ENCODE measurements around the gene SERPING1.
A peak's percentile ranks its signal among the peaks of the same experiment; 100 is the strongest.

SERPING1 gene

GRCh38 chr11:57560146-57560545 lies 37.3 kb upstream of the SERPING1 start:
- TF ChIP-seq CTCF (conservative IDR thresholded peaks at IDR 0.05) (no peak), ZFX (IDR thresholded peaks at IDR 0.05) (no peak)
- peak overlapping the region; percentile 46 for H3K27ac ChIP-seq

GRCh38 chr11:57562596-57562995 lies 34.9 kb upstream of the SERPING1 start:
- TF ChIP-seq CTCF (conservative IDR thresholded peaks at IDR 0.05), result no peak
- no peak for TF ChIP-seq ZFX (IDR thresholded peaks at IDR 0.05)
- H3K27ac ChIP-seq, result no peak overlapping the region

GRCh38 chr11:57566005-57566904 lies 31.2 kb upstream of the SERPING1 start:
- TF ChIP-seq ZFX (IDR thresholded peaks at IDR 0.05) (no peak), CTCF (conservative IDR thresholded peaks at IDR 0.05) (no peak)
- no peak overlapping the region for H3K27ac ChIP-seq

GRCh38 chr11:57566905-57567514 lies 30.5 kb upstream of the SERPING1 start:
- TF ChIP-seq CTCF (conservative IDR thresholded peaks at IDR 0.05), result no peak
- TF ChIP-seq ZFX (IDR thresholded peaks at IDR 0.05), result no peak
- no peak overlapping the region for H3K27ac ChIP-seq

GRCh38 chr11:57567515-57568329 lies 29.8 kb upstream of the SERPING1 start, which contains the start of gene UBE2L6:
Gene UBE2L6, minus strand, starts transcription at chr11:57567672. Its CDS starts 61 bp downstream, at chr11:57567611.
- no peak within 1 kb of the TSS for H3K27ac ChIP-seq
- TF ChIP-seq CTCF (conservative IDR thresholded peaks at IDR 0.05), result no peak; the same call in 1 of the 2 replicates
- TF ChIP-seq ZFX (IDR thresholded peaks at IDR 0.05), result no peak

GRCh38 chr11:57568330-57568766 lies 29.1 kb upstream of the SERPING1 start:
- H3K27ac ChIP-seq, result no peak overlapping the region
- no peak for TF ChIP-seq ZFX (IDR thresholded peaks at IDR 0.05)
- TF ChIP-seq CTCF (conservative IDR thresholded peaks at IDR 0.05), result peak; percentile 91
